Stomach (tissue), 4 donors: ENCODE results near the gene MRPL40.

ENCODE experiments used
- EP300 ChIP-seq: sonication (generic); formaldehyde crosslinking; IDR thresholded peaks from one replicate; pipeline ENCODE4 v1.6.1; 2017; ENCODE audit warnings: antibody characterized with exemption
- POLR2AphosphoS5 ChIP-seq, 3 donors: sonication (generic); formaldehyde crosslinking; IDR thresholded peaks; one replicate each; pipeline ENCODE4 v1.6.1; 2016; ENCODE audit warnings: antibody characterized with exemption in 3 of 3

DNA sequence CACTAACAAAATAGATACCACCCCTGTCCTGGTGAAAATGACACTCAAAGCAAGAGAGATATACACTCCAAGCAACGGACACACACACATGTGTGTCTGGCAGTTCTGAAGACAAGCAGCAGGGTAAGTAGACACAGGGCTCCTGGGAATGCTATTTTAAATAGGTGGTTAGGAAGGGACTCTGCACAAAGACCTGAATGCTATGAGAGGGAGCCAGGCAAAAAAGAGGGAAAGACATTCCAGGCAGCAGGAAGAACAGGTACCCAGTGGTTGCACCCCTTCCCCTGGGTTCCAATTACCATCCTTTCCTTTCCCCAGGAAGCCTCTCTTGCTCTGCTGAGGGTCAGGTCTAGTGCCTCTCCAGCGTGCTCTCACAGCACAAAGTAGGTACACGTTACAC lies 43.7 kb downstream of the MRPL40 start:
- TF ChIP-seq EP300 = no peak
- no peak for TF ChIP-seq POLR2AphosphoS5 (IDR thresholded peaks at IDR 0.05)
